AG09309 (cell line): ENCODE measurements around the gene PTH1R.

ENCODE experiments used
- DNase-seq: peaks from one replicate; pipeline ENCODE4 v3.0.0-alpha.2; 2010; ENCODE audit warnings: low read depth
- H3K4me3 ChIP-seq: 2 replicates; pipeline ENCODE4 v1.5.1; 2011; ENCODE audit warnings: mild to moderate bottlenecking, low read depth, low read length, moderate library complexity; ENCODE audit not compliant: control insufficient read depth
- TF ChIP-seq, protein P1 (sequence below): IDR thresholded peaks from 2 replicates; pipeline ENCODE4 v1.5.1; 2011; ENCODE audit warnings: mild to moderate bottlenecking, low read depth, low read length, inconsistent platforms; ENCODE audit not compliant: insufficient read depth, control insufficient read depth; ENCODE audit errors: missing control alignments

PTH1R gene

DNA sequence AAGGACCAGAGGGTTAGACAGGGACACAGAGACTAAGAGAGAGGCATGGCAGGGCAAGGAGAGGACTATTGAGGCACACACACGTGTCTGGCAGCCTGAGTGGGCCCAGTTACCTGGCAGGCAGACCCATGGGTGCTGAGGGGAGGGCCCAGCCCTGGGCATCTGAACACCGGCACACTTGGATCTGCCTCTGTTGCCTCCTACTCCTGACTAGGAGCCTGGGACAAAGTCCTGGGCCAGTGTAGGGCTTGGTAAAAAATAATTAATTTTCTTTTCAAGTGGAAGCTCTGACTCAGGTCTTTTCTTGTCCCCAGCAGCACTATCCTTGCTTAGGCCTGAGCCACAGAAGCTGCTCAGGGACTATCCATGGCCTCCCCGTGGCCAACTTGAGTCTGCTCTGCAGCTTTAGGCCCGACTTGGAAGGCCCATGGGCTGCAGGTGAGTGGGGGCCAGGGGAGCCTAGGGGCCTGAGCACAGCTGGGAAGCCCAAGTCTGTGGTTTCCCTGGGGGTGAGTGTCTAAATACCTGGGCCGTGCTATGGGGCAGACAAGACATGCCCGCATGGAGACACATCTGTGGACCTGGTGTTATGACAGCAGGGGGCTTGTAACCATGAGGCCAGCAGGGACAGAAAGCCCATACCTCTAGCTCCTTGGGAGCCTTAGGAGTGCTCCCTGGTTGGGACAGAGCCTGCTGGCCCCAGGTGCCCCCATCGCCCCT, at the start of gene PTH1R:
TSS of gene PTH1R (plus strand) at position 316 of the 720 bp plus-strand sequence. CDS start 5,839 bp downstream, outside the sequence.
- TF ChIP-seq, protein P1, sequence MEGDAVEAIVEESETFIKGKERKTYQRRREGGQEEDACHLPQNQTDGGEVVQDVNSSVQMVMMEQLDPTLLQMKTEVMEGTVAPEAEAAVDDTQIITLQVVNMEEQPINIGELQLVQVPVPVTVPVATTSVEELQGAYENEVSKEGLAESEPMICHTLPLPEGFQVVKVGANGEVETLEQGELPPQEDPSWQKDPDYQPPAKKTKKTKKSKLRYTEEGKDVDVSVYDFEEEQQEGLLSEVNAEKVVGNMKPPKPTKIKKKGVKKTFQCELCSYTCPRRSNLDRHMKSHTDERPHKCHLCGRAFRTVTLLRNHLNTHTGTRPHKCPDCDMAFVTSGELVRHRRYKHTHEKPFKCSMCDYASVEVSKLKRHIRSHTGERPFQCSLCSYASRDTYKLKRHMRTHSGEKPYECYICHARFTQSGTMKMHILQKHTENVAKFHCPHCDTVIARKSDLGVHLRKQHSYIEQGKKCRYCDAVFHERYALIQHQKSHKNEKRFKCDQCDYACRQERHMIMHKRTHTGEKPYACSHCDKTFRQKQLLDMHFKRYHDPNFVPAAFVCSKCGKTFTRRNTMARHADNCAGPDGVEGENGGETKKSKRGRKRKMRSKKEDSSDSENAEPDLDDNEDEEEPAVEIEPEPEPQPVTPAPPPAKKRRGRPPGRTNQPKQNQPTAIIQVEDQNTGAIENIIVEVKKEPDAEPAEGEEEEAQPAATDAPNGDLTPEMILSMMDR: no peak
- DNase-seq: no peak
- no peak within 1 kb of the TSS for H3K4me3 ChIP-seq

DNA sequence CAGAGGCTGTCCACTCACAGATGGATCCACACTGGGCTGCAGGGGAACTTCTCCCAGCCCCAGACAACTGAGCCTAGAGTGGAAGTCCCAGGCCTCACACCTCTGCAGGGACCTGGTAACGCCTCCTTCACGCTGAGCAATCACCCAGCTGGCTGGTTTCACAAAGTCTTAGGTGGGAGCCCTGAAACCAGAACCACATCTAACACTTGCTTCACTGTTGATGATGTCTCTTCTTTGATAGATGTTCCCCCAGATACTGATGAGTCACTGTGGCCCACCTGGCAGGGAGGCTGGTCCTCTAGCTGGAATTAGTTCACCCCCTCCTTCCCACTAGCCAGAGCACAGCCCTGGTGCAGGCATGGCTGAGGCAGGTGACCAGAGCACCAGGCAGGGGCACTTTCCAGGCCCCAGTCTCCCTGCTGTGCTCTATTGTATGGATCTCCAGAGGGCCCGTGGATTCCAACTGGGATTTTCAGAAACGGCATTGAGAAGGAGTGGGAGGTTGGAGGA, 47.8 kb upstream of the PTH1R start:
- TF ChIP-seq, protein P1: no peak
- H3K4me3 ChIP-seq: no peak overlapping the region
- no peak for DNase-seq

DNA sequence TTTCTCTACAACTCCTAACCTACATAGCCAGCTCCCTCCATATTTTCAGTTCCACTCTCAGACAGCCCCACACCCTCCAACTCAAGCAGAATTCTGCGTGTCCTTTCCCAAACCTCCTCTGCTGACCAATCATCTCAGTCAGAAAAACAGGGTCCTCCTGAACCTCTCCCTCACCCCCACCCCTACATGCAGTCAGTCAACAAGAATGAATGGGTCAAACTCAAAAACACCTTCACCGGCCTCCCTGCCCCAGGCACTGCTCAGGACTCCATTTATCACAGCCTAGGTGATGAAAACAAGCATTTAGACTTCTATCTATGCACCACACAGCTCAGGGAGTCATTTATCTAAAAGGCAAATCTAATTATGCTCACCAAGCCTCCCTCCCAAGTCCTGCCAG, 46.7 kb upstream of the PTH1R start:
- DNase-seq: no peak
- TF ChIP-seq, protein P1: no peak
- H3K4me3 ChIP-seq: no peak overlapping the region

DNA sequence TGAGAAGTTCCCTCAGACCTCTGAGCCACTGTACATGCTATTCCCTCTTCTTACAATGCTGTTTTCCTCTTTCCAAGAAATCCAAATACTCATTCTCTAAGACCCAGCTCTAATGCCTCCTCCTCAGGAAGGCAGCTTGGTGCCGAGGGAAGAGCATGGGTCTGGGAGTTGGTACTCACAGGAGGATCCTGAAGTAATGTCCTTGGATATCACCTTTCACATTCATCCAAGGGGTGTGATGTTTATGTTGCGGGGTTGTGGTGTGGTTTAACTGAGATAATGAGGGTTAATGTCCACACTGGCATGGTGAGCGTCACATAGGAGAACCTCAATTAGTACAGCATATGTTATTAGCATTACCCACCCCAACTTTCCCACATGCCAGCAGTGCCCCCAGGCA, 46.2 kb upstream of the PTH1R start:
- H3K4me3 ChIP-seq: no peak overlapping the region
- TF ChIP-seq, protein P1: no peak
- no peak for DNase-seq

DNA sequence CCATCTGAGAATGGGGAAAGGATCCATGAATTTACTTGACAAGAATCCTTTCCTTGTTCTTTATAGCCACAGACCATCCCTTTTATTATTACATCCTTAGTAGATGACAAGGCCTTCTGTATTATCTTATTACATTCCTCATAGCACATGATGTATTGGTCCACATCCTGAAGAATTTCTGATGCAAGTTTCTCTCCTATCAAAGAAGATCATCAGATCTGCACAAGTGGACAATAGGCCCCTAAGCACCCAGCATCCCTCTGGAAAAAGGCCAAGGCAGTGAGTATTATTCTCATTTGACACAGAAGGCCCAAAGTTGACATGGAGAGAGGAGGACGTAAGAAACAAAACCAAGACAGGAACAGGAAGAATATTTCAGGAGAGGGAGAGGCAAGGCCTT, 45.7 kb upstream of the PTH1R start:
- no peak overlapping the region for H3K4me3 ChIP-seq
- TF ChIP-seq, protein P1: no peak
- DNase-seq: no peak

DNA sequence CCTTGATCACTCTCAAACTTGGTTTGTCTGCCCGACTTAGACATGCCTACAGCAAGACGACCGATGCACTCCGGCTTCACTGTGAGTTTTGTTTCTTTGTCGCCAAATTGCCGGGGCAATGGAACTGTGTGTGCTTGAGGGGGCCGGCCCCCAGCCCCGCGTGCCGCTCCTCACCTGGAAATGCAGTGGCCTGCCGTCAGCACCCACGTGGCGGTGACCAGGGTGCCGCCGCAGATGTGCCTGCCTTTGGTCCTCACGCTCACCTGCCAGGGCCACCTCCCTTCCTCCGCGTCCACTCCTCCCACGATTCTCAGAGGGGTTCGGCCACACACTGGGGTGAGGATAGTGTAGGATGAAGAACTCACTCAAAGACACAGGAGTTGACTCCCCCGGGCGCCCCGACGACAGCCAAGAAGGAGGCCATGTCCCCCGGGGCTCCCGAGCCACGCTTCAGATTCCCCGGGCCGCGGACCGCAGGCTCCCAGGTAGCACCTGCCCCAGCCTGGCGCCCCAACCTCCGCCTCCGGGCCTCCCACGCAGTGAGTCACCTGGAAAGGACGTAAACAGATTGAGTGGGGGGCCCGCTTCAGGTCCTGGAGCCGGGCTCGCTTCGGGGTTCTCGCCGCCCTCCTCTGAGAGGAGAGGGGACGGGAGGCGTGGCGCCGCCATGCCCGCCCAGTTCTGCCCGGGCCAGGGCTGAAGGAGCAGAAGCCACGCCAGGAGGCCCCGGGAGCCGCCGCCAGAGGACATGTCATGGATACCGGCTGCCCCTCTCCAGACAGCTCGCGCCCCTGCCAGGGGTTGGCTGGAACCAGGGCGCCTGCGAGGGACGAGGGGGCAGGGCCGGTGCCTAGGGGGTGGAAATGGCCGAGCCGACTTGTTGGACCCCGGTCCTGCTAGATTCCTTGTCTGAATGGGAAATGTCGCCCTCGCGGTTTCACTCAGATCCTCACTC, 43.9 kb upstream of the PTH1R start:
- no peak overlapping the region for H3K4me3 ChIP-seq
- DNase-seq: no peak
- TF ChIP-seq, protein P1: no peak
